ENCODE results near the gene HSPA8. TPM values are rescaled to one million over a fixed set of nuclear protein-coding genes. Genes with fewer than 3 reads are reported as not detected.

The HSPA8 gene
- total and polyA plus RNA-seq, 8 donors: 187 to 1,244 (median 547) TPM

GRCh38 chr11:123033895-123034294 is 28.0 kb downstream of the HSPA8 start:
- no peaks in the 10 kb centered on the region for H3K36me3 ChIP-seq
- no peak overlapping the region for H3K27ac ChIP-seq
- H3K9me3 ChIP-seq: no peaks in the 10 kb centered on the region
- no peaks in the 10 kb centered on the region for H3K4me1 ChIP-seq
- no peak overlapping the region for H3K4me3 ChIP-seq
- TF ChIP-seq EP300 (IDR thresholded peaks at IDR 0.05): no peak
- TF ChIP-seq, protein P1, sequence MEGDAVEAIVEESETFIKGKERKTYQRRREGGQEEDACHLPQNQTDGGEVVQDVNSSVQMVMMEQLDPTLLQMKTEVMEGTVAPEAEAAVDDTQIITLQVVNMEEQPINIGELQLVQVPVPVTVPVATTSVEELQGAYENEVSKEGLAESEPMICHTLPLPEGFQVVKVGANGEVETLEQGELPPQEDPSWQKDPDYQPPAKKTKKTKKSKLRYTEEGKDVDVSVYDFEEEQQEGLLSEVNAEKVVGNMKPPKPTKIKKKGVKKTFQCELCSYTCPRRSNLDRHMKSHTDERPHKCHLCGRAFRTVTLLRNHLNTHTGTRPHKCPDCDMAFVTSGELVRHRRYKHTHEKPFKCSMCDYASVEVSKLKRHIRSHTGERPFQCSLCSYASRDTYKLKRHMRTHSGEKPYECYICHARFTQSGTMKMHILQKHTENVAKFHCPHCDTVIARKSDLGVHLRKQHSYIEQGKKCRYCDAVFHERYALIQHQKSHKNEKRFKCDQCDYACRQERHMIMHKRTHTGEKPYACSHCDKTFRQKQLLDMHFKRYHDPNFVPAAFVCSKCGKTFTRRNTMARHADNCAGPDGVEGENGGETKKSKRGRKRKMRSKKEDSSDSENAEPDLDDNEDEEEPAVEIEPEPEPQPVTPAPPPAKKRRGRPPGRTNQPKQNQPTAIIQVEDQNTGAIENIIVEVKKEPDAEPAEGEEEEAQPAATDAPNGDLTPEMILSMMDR (IDR thresholded peaks at IDR 0.05): no peak
- no peak for TF ChIP-seq POLR2A (IDR thresholded peaks at IDR 0.05)
- no peak for TF ChIP-seq POLR2AphosphoS5 (IDR thresholded peaks at IDR 0.05)
- no peak for DNase-seq
- 44 to 53% (median 52%) methylated on average over 10 of the region's 10 CpGs for WGBS, 5 donors
- H3K27me3 ChIP-seq: no peaks in the 10 kb centered on the region
- intact Hi-C loops (cut with DNase I; ENCODE audit: low total_unique reads): no loop called here

- Histone ChIP-seq H3K9me3 (no peaks in the 10 kb centered on the region), H3K36me3 (no peaks in the 10 kb centered on the region), H3K27ac (no peak overlapping the region), H3K27me3 (peaks cover 0 to 7% (median 0%) of the 10 kb centered on the region in 3 donors), H3K4me1 (no peaks in the 10 kb centered on the region), H3K4me3 (no peak overlapping the region)
- intact Hi-C loops (cut with DNase I; ENCODE audit: low total_unique reads): no loop called here
- WGBS, 5 donors: 53 to 67% (median 61%) methylated on average over 4 of the region's 4 CpGs
- no peak for TF ChIP-seq POLR2AphosphoS5 (IDR thresholded peaks at IDR 0.05)
- no peak for TF ChIP-seq POLR2A (IDR thresholded peaks at IDR 0.05)
- TF ChIP-seq, protein P1 (IDR thresholded peaks at IDR 0.05): no peak
- TF ChIP-seq EP300 (IDR thresholded peaks at IDR 0.05): no peak
- no peak for DNase-seq
Measured at GRCh38 chr11:123030517-123030916, 31.4 kb downstream of the HSPA8 start.

- Histone ChIP-seq H3K4me1 (peaks cover 0 to 8% (median 3%) of the 10 kb centered on the region in 4 donors), H3K4me3 (no peak overlapping the region), H3K36me3 (no peaks in the 10 kb centered on the region), H3K27me3 (peaks cover 0 to 30% (median 0%) of the 10 kb centered on the region in 3 donors), H3K27ac (no peak overlapping the region), H3K9me3 (no peaks in the 10 kb centered on the region)
- 33 to 55% (median 41%) methylated on average over 2 of the region's 2 CpGs for WGBS, 5 donors
- intact Hi-C loops (cut with DNase I; ENCODE audit: low total_unique reads): loop anchor here (5.0 kb wide), 1 partner anchor 159 kb away; no protein-coding TSS in a partner anchor
- DNase-seq: peak in 1 of 2 donors; percentile 56
- TF ChIP-seq POLR2A (IDR thresholded peaks at IDR 0.05) (no peak), POLR2AphosphoS5 (IDR thresholded peaks at IDR 0.05) (no peak), EP300 (IDR thresholded peaks at IDR 0.05) (no peak)
- TF ChIP-seq, protein P1 (IDR thresholded peaks at IDR 0.05): peak in 2 of 7 experiments; percentile 8 to 10
Measured at GRCh38 chr11:123020968-123021367, 41.0 kb downstream of the HSPA8 start.

DNA sequence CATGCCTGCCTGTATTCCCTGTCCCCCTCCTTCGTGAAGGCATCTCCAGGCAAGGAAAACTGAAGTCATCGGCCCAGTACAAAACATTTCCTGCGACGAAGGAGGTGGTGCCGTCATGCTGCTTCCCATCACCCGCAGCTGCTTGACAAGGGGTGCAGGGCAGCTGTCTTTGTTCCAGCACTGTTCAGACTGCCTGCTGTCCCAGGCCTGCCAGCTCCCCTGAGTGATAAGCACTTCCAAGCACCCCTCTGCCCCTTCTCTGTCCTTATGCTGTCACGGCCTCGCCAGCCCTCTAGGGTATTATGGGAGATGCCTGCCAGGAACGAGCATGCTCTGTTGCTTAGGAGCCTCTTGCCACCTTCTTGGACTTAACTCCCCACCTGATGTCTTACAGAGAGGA is 43.2 kb downstream of the HSPA8 start:
- H3K27ac ChIP-seq: no peak overlapping the region
- H3K4me1 ChIP-seq: peaks cover 0 to 8% (median 3%) of the 10 kb centered on the region in 4 donors
- intact Hi-C loops (cut with DNase I; ENCODE audit: low total_unique reads): no loop called here
- no peaks in the 10 kb centered on the region for H3K9me3 ChIP-seq
- TF ChIP-seq POLR2A (IDR thresholded peaks at IDR 0.05): no peak
- TF ChIP-seq, protein P1 (IDR thresholded peaks at IDR 0.05): no peak
- TF ChIP-seq EP300 (IDR thresholded peaks at IDR 0.05): no peak
- TF ChIP-seq POLR2AphosphoS5 (IDR thresholded peaks at IDR 0.05): no peak
- no peaks in the 10 kb centered on the region for H3K36me3 ChIP-seq
- no peak overlapping the region for H3K4me3 ChIP-seq
- H3K27me3 ChIP-seq: peaks cover 0 to 33% (median 0%) of the 10 kb centered on the region in 3 donors
- no peak for DNase-seq
- WGBS, 5 donors: 74 to 89% (median 83%) methylated on average over 9 of the region's 9 CpGs

All from stomach (tissue), 9 donors.